ENCODE data around the gene FZD4.
"Not testable (repeated sequence)": the region's sequence is repeated elsewhere in the genome, so short reads cannot be mapped to it uniquely, and the experiment has no call there.

GRCh38 chr11:86915850-86916249, 39.3 kb downstream of the FZD4 start:
- TF ChIP-seq, protein P1, sequence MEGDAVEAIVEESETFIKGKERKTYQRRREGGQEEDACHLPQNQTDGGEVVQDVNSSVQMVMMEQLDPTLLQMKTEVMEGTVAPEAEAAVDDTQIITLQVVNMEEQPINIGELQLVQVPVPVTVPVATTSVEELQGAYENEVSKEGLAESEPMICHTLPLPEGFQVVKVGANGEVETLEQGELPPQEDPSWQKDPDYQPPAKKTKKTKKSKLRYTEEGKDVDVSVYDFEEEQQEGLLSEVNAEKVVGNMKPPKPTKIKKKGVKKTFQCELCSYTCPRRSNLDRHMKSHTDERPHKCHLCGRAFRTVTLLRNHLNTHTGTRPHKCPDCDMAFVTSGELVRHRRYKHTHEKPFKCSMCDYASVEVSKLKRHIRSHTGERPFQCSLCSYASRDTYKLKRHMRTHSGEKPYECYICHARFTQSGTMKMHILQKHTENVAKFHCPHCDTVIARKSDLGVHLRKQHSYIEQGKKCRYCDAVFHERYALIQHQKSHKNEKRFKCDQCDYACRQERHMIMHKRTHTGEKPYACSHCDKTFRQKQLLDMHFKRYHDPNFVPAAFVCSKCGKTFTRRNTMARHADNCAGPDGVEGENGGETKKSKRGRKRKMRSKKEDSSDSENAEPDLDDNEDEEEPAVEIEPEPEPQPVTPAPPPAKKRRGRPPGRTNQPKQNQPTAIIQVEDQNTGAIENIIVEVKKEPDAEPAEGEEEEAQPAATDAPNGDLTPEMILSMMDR (IDR thresholded peaks at IDR 0.05; ENCODE audit: low read length), result not testable (repeated sequence)
- TF ChIP-seq EZH2 (optimal IDR thresholded peaks at IDR 0.05; ENCODE audit: low read depth, low read length), result not testable (repeated sequence)

Measured in MM.1S (cell line).